Activated T-cell treated with anti-CD3 and anti-CD28 coated beads, Interleukin-2, amount 50 U/mL, for 1 hour (primary cell): ENCODE results near the gene GPRASP3.
"Not testable (repeated sequence)": the region's sequence is repeated elsewhere in the genome, so short reads cannot be mapped to it uniquely, and the experiment has no call there.

ENCODE experiments used
- DNase-seq: peaks from one replicate; pipeline ENCODE4 v3.0.0-alpha.2; 2020

The GPRASP3 gene, protein sequence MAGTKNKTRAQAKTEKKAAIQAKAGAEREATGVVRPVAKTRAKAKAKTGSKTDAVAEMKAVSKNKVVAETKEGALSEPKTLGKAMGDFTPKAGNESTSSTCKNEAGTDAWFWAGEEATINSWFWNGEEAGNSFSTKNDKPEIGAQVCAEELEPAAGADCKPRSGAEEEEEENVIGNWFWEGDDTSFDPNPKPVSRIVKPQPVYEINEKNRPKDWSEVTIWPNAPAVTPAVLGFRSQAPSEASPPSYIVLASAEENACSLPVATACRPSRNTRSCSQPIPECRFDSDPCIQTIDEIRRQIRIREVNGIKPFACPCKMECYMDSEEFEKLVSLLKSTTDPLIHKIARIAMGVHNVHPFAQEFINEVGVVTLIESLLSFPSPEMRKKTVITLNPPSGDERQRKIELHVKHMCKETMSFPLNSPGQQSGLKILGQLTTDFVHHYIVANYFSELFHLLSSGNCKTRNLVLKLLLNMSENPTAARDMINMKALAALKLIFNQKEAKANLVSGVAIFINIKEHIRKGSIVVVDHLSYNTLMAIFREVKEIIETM

DNA sequence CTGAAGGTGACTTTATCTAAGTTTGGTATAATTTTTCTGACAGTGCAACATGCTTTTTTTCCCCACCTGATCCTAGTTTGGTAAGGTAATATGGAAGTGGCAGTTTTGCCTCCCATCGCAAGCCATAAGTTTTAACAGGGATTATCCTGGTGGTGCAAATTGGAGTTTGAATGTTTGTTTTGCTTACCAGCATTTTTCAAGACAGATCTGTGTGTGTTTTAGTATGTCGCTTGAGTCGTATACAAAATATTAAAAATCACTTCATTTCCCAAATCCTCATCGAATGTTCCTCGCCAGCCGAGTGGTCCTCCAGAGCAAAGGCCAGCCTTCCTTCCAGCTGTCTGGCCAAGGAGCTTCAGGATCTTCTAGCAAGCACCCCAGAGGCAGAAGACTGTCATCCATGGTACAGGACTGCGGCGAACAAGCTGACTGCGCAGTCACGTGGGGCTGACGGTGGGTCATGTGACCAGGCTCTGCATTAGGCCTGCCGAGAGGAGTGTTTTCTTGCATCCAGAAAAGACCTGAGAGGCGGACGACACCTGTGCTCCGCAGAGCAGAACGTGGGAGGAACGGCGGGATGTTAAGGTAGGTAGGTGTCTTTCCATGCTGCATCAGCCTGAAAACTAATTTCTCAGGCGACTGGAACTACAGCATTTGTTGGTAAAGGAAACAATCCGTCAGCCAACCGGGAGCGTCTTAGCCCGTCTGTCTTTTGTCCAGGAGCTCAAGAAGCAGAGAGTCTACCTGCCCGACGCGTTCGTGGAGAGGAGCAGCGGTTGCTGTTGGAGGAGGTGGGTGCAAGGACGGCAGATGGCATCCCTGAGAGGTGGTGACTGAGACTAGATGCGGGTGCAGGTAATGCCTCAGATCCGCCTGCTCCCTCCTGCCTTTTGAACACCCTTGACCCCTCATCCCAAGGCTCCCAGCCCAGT is at the start of gene GPRASP3:
Gene GPRASP3 (plus strand): TSS at position 507 of the 932 bp plus-strand sequence. CDS start 28,253 bp downstream, outside the sequence.
- peak; percentile 68 for DNase-seq

DNA sequence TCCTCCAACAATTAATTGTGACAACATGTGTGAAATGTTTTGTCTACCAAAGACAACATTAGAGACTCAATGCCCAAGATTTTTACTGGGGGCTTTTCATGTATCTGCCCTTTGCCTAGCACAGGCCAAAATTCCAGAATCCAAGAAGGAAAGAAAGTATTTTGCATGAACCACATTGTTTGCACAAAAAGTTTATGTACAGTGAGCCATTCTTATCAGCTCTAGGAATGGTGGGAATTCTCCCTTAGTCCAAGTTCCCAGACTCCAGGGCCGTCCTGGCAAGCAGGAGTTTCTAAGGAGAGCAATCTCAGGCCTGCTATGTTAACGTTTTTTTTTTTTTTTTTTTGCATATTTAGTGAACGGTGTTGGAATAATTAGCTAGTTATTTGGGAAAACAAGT is 47.7 kb upstream of the GPRASP3 start:
- no peak for DNase-seq

DNA sequence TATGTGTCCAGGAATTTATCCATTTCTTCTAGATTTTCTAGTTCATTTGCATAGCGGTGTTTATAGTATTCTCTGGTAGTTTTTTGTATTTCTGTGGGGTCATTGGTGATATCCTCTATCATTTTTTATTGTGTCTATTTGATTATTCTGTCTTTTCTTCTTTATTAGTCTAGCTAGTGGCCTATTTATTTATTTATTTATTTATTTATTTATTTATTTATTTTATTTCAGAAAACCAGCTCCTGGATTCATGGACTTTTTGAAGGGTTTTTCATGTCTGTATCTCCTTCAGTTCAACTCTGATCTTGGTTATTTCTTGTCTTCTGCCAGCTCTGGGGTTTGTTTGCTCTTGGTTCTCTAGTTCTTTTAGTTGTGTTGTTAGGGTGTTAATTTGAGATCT is 43.1 kb upstream of the GPRASP3 start:
- not testable (repeated sequence) for DNase-seq

DNA sequence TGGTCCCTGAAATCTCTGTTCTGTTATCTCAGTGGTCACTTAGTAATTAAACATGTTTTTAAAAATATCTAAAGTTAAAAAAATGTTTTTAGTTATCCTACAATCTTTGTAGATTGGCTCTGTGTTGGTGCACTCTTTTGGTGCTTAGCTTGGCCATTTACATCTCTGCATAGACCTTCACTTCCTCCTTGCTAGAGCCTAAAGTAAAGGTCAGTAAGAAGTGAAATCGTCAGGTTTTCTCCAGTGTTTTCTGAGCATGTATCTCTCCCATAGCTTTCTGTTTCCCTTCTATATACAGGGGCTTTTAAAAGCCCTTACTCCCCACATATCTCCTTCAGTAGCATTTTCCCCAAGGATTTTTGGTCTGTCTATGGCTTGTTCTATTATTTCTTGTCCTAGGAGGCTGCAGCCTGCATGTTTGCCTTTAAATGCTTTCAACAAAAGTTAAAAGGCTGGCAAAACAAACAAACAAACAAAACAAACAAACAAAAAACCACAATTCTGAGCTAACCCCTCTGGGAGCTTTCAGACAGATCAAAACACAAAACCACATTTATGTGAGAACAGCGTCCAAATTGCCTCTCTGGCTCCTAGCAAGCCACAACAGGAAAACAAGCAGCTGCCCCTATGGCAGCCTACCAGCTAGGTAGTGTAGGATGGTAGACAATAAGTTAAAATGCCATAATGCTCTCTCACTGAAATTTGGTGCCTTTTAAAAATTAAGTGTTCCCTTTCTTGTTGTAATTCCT is 35.6 kb upstream of the GPRASP3 start:
- DNase-seq = no peak

DNA sequence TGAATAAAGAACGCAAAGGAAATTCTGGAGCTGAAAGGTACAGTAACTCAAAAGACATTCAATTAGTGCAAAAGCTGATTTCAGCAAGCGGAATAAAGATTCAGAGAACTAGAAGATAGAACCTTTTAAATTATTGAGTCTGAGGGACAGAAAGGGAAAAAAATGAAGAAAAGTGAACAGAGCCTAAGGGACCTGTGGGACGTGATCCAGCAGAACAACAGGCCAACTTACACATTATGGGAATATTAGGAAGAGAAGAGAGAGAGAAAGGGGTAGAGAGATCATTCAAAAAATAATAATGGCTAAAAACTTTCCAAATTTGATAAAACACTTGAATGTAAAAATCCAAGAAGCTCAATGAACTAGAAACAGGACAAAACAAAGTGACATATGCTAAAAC is 25.8 kb upstream of the GPRASP3 start:
- DNase-seq = no peak

DNA sequence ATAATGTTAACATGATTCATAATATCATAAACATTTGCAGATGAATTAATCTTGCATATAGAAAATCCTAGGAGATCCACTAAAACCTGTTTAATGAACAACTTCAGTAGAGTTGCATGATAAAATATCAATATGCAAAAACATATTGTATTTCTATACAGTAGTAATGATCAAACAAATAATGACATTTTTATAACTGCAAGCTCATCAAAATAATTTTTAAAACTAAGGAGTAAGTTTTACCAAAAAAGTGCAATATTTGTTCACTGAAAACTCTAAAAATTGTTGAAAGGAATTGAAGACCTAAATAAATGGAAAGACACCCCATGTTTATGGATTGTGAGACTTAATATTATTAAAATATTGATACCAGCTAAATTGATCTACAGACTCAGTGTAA is 24.2 kb upstream of the GPRASP3 start:
- no peak for DNase-seq

DNA sequence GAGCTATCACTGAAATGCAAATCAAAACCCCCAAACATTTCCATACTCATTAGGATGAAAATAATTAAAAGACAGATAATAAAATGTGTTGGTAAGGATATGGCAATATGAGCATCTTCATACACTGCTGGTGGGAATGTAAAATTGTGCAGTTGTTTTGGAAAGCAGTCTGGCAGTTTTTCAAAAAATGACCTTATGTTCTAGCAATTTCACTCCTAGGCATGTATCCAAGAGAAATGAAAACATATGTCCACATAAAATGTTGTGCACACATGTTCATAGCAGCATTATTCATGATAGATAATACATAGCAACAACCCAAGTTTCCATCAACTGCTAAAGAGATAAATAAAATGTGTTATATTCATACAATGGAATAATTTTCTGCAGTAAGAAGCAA is 23.0 kb upstream of the GPRASP3 start:
- no peak for DNase-seq

DNA sequence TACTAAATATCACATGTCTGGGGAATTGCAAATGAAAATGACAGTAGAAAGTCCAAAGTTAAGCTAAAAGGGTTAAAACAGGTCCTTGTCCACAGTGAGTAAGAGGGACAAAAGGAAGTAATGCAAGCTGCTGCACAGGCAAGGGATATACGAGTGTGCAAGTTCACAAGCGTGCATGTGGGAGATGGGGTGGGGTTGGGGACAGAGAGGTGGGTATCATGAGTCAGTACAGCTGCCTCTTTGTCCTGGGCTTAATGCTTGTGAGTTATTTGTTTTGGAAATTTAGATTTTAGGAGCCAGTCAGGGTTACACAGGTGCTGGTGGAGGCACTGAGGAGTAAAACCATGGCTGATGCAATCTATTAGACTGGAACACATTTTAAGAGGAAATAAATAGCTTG is 11.6 kb upstream of the GPRASP3 start:
- DNase-seq = no peak

DNA sequence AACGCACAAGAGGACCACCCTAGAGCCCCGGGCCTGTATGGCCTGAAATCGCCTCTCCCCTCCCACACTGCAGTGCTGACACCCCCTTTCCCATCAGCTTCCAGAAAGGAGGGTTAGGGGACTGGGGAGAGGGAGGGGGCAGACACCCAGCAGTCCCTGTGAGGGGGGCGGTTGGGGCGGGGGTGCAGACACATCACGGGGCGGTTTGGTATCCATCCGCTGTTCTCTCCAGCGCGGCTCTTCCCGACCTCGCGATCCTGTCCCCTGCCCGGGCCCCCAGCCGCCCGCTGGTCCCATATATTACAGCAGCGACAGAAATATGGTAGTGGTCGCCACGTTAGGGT is 8.7 kb upstream of the GPRASP3 start:
- DNase-seq = no peak

DNA sequence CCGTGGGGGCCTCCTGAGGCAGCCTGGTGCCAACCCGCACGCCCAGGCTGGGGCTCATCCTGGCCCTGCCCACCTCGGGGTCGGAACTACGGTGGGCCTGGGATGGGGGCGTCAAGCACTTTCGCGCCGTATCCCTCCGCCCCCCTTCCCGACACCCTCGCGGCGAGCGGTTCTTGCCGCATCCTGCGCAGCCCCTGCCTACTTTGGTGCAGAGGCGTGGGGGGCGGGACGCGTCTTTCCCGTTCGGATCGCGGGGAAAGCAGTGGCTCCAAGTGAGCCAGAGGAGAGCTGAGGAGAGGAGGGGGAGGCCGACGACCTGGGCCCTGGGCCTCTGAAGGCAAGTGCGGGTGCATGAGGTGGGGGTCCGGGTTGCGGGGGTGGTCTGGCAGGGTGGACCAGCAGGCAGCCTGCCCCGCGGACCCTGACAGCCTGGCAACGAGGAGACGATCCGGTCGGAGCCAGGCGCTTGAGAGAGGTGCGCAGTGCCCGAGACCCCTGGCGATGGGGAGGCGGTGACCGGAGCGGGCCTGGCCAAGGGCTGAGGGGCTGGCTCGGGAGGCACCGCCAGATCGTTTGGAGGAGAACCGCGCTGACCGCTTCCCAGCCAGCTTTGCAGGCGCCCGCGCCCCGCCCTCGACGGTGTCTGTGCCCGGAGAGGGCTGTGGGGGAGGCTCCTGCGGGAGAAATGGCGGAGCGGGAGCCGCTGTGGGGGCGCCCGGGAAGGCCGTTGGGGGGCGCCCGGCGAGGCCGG is 8.2 kb upstream of the GPRASP3 start, which contains the start of gene GPRASP2:
Gene GPRASP2 (plus strand): TSS at position 233 of the 751 bp plus-strand sequence. CDS start 2,422 bp downstream, outside the sequence.
- DNase-seq = no peak

DNA sequence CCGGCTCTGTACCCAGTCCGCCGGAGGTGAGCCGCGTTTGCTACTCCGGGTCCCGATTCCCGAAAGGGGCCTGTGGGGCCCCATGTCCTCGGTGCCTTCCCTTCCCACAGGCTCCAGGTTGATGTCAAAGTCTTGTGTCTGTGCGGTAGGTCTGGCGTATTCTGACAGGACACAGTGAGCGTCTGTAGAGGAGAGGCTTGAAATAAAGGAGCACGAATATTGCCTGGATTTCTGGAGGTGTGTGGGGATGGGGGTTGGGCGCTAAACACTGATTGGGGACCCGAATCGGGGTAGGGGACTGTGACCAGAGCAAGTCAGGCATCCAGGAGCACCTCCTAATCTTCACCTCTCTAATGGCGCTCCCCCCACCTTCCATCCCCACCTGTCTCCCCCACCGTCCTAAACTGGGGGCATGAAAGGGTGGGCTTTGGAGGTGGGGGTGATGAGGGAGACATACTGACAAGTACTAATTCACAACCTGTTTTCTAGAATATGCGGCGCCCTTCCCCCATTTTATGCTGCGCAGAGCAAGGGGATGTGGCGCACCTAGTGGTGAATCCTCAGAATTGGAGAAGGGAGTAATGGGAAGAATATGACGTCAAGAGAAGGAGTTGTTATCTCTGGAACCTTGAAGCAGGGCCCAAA is 7.4 kb upstream of the GPRASP3 start:
- DNase-seq = no peak

DNA sequence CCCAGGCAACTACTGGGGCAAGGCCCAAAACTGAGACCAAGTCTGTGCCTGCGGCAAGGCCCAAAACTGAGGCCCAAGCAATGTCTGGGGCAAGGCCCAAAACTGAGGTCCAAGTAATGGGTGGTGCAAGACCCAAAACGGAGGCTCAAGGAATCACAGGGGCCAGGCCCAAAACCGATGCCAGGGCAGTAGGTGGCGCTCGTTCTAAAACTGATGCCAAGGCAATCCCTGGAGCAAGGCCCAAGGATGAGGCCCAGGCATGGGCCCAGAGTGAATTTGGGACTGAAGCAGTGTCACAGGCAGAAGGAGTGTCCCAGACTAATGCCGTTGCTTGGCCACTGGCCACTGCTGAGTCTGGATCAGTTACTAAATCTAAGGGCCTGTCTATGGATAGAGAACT is 5.5 kb upstream of the GPRASP3 start:
- DNase-seq = no peak

DNA sequence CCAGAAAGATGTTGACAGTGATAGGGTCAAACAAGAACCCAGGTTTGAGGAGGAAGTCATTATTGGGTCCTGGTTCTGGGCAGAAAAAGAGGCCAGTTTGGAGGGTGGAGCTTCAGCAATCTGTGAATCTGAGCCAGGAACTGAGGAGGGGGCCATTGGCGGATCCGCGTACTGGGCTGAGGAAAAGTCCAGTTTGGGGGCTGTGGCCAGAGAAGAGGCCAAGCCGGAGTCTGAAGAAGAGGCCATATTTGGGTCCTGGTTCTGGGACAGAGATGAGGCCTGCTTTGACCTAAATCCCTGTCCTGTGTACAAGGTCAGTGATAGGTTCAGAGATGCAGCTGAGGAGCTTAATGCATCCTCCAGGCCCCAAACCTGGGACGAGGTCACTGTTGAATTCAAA is 4.6 kb upstream of the GPRASP3 start:
- no peak for DNase-seq

DNA sequence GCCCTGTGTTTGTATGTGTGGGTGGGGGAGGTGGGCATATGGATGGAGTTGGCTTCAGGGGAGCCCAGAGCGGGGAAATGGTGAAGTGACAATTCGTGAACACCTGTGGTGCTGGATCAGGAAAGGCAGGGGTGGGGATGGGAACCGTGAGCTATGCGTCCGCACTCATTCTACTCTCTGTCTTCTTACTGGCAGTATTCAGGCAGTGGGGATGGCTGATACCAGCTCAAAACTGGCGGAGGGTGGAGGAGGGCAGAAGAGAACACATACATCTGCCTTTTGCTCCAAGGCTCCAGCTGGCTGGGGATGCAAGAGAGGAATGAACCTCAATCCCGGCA is 595 bp downstream of the GPRASP3 start:
- not testable (repeated sequence) for DNase-seq

DNA sequence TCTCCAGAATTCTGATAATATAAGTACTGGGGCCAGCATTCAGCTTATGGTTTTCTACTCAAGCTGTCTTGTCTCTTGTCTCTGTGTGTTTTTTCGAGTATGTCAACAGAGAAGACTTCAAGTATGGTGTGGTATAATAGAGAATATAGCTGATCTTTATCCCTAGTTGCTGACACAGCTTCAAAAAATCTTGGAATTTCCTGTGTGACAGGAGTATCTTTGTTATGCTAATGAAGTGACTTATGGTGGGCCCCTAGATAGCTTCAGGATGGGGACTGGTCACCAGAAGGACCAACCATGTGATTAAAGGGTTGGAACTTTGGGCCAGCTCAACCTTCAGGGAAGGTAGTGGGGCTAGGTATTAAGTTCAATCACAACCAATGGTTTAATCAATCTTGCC is 2.9 kb downstream of the GPRASP3 start:
- DNase-seq = no peak

DNA sequence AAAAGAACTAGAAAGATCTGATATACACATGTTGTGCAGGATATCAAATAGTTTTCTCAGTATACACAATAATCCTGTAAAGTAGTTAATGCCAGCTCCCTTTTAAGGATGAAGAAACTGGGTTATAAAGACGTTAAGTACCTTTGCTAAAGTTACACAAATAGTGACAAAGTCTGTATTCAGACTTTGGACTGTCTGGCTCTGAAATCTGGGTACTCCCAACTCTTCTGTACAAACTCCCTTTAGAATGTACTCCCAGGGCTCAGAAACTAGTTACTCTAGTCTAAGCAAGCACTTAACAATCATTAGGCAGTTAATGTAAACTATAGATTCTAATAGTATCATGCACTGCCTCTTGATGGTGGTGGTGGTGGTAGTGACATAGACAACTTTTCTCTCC is 7.2 kb downstream of the GPRASP3 start:
- no peak for DNase-seq

DNA sequence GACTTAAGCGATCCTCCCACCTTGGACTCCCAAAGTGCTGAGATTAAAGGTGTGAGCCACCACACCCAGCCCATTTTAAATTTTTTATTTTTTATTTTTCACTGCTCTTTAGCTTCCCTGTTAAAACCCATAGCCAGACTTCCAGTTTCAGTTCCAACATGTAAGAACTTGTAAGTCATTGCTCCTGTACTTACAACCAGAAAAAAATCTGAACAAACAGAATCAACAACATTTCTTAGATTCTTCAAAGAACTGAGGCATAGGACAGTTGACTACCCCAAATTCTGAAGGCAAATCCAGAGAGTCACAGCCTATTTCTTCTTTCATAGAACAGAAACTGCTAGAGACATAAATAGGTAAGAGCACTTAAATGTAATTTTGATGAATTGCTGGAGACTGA is 8.1 kb downstream of the GPRASP3 start:
- DNase-seq = no peak

DNA sequence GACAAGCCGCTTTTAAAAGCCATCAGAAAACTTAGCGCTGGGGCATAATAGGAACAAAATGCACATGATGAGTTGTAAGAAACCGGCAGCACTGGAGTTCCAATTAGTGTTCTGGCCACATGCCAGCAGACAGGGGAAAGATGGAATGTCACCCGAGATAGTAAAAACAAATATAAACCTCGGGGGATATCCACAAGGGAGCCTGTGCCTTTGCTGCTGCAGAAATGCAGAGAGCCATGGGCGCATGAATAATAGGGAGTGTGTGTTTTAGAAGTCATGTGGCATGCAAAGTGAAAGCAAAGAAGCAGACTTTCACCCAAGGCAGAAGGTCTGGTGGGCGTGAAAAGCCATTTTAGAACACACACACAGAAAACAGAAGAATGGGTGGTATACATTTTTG is 19.1 kb downstream of the GPRASP3 start:
- no peak for DNase-seq

DNA sequence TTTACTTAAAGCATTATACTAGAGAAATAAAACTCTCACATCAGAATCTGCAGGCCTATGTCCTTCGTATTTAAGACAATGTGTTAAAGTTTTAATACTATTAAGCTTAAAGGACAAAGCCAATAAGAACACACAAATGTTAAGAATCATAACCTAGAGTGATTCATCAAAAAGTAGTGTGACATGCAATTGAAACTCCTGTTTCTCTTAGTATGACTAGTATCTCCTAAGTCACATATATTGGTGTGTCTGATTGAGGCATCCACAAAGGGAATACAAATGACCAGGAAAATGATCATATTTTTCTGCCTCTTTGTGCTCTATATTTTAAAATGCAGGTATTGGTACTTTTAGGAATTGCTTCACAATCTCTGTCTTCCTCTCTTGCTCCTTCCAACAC is 23.8 kb downstream of the GPRASP3 start:
- DNase-seq = no peak

DNA sequence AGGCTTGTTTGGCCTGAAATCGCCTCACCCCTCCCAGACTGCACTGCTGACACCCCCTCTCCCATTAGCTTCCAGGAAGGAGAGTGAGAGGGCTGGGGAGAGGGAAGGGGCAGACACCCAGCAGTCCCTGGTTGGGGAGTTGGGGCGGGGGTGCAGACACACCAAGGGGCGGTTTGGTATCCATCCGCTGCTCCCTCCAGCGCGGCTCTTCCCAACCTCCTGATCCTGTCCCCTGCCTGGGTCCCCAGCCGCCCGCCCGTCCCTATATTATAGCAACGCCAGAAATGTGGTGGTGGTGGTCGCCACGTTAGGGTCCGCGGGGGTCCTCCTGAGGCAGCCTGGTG is 24.9 kb downstream of the GPRASP3 start:
- DNase-seq = no peak

DNA sequence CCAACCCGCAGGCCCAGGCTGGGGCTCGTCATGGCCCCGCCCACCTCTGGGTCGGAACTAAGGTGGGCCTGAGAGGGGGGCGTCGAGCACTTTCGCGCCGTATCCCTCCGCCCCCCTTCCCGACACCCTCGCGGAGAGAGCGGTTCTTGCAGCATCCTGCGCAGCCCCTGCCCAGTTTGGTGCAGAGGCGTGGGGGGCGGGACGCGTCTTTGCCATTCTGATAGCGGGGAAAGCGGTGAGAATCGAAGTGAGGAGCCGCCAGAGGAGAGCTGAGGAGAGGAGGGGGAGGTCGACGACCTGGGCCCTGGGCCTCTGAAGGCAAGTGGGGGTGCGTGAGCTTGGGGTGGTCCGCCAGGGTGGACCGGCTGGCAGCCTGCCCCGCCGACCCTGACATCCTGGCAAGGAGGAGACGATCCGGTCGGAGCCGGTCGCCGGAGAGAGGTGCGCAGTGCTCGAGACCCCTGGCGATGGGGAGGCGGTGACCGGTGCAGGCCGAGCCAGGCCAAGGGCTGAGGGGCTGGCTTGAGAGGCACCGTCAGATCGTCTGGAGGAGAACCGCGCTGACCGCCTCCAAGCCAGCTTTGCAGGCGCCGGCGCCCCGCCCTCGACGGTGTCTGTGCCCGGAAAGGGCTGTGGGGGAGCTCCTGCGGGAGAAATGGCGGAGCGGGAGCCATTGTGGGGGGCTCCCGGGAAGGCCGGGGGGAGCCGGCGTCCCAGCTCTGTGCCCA is 25.5 kb downstream of the GPRASP3 start:
- peak; percentile 26 for DNase-seq
